ENCODE data around the gene BSPRY. TPM values are rescaled to one million over a fixed set of nuclear protein-coding genes. Genes with fewer than 3 reads are reported as not detected.
A peak's percentile ranks its signal among the peaks of the same experiment; 100 is the strongest.
"Not testable (repeated sequence)": the region's sequence is repeated elsewhere in the genome, so short reads cannot be mapped to it uniquely, and the experiment has no call there.

Gene BSPRY
- total RNA-seq, 1 donor from 2014 or later, result under 0.01 TPM

DNA sequence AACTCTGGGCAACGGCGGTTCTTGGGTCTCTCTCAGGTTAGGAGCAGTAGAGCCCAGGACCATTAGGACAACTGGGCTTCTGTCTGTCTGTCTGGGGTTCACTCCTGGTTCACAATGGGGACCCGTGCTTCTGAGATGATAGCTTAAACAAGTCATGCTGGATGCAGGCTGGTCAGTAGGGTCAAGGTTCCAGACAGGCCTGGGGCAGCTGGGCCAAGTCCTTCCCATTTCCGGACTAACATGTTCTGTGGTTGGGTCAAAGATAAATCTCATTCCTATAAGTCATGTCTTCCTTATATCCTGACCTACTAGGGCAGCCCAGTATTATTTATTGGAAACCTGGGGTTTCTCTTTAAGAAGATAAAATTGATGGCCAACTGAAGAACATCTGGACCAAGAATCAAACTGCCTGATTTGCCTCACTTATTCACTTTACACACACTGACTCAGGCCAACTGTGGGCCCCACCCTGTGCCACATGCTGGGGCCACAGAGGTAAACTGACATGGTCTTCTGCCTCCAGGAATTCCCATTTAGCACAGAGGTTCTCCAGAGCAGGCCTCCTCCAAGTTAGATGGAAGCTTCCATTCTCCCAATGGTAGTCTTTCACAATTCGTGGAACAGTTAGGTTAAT, 19.1 kb downstream of the BSPRY start:
- FAIRE-seq (no peak), DNase-seq (ENCODE audit: low spot score in 2 of 2) (no peak)

DNA sequence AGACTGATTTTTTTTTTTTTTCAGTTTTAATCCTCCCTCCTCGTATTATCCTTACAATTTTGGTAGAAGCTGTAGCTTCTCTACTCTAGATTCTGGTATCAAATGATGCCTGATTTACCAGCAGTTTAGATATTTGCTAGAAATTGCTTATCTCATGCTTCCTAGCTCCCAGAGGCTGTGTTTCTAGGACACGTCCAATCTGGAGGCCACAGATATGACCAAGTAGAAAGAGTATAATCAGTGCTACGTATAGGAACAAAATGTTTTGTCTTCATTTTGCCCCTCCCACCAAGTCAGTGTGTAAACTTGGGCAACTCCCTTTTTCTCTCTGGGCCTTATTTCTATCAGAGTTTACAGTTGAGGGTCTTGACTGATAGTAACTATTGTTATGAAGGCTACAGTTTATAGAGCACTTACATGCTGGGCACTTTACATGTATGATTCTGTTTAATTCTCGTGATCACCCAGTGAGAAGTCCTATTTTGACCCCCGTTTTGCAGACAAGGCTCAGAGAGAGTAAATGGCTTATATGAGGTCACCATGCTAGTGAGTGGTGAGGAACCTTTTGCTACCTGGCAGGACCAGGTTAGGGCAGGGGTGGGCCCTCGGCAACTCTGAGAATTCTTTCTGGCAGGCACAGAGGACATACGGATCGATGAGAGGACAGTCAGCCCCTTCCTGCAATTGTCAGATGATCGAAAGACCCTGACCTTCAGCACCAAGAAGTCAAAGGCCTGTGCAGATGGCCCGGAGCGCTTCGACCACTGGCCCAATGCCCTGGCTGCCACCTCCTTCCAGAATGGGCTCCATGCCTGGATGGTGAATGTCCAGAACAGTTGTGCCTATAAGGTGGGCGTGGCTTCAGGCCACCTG, 19.9 kb downstream of the BSPRY start:
- DNase-seq (ENCODE audit: low spot score in 2 of 2) (no peak), FAIRE-seq (no peak)

DNA sequence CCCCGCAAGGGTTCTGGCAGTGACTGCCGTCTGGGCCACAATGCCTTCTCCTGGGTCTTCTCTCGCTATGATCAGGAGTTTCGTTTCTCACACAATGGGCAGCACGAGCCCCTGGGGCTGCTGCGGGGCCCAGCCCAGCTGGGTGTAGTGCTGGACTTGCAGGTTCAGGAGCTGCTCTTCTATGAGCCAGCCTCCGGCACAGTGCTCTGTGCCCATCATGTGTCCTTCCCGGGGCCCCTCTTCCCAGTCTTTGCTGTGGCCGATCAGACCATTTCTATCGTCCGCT, 20.5 kb downstream of the BSPRY start:
- FAIRE-seq (no peak), DNase-seq (ENCODE audit: low spot score in 2 of 2) (no peak)

DNA sequence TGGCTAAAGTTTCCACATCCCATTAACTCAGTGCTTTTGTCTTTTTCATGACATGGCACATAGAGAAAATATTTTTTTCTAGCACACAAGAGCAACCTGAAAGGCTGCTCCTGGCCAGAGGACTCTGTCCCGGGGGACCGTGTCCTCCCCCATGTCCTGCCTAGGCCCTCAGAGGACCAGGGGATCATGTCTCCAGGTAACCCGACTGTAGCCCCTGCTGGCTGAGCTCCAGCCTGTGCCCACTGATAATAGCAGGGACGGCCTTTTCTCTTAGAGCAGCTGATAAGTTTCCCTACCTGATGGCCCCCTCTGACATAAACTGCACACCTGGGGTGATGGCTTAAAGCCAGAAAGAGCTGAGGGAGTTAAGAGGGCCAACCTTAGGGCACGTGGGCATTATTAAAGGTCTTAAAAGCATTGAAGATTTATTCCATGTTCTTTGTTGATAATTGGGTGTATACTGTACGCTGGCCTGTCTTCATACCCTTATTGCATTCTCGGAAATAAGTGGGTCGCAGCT, 21.5 kb downstream of the BSPRY start:
- no peak for DNase-seq (ENCODE audit: low spot score in 2 of 2)
- FAIRE-seq, result no peak

DNA sequence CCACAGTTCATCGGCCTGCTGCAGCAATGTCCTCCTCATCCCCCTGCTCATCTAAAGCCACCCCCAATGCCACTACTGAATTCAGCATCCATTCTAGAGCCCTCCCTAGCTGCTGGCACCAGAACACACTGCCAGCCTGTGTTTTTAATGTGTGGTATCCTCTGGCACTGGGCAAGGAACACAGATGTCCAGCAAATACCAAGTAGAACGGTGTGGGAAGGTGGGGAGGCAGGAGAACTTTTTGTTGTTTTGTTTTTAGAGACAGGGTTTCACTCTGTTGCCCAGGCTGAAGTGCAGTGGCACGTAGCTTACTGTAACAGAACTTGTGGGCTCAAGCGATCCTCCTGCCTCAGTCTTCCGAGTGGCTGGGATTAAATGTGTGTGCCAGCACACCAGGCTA, 22.7 kb downstream of the BSPRY start:
- DNase-seq (ENCODE audit: low spot score in 2 of 2), result no peak
- FAIRE-seq, result no peak

DNA sequence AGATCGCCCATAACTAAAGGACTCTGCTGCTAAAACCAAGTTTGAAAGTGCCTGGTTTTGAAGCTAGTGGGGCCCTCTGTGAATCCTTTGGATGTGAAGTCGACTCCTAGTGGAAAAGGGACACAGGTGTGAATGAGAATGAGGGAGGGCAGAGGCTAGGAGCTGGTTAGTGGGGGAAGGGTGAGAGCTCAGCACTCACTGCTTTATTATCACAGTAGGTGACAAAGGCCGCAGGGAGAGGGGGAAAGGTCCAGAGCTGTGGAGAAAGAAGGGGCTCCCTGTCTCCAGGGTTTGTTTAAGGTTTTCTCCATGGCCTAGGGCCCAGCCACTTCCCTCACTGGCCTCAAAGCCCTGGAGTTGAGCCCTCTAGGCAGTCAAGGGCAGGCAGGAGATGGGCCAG, 23.9 kb downstream of the BSPRY start:
- no peak for DNase-seq (ENCODE audit: low spot score in 2 of 2)
- FAIRE-seq, result no peak

DNA sequence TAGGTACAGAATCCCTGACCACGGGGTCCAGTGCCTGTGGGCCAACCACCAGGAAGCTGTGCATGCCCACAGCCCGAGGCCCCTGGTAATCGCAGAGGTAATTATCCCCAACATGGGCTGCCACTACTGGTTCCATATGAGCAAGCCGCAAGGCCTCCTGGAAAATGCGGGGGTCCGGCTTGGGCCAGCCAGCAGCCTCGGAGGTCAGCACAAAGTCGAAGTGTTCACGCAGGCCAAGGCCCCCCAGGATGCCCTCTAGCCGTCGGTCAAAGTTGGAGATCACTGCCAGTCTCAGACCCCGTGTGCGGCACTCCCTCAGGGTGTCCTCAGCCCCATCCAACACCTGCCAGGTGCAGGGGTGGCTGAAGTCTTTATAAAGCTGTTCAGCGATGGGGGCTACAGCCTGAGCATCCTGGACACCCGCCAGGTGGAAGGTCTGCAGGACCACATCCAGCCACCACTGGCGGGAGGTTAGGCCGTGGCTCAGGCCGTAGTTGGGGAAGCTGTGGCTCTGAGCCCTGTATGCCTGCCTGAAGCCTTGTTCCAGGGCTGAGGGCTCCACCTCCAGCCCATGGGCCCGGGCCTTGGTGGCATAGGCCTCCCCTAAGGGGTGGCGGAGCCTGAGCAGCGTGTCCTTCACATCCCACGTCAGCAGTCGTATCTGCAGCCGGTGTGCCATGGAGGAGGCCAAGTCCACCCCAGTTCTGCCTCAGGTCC, 24.5 kb downstream of the BSPRY start:
- DNase-seq (ENCODE audit: low spot score in 2 of 2) (no peak), FAIRE-seq (no peak)

DNA sequence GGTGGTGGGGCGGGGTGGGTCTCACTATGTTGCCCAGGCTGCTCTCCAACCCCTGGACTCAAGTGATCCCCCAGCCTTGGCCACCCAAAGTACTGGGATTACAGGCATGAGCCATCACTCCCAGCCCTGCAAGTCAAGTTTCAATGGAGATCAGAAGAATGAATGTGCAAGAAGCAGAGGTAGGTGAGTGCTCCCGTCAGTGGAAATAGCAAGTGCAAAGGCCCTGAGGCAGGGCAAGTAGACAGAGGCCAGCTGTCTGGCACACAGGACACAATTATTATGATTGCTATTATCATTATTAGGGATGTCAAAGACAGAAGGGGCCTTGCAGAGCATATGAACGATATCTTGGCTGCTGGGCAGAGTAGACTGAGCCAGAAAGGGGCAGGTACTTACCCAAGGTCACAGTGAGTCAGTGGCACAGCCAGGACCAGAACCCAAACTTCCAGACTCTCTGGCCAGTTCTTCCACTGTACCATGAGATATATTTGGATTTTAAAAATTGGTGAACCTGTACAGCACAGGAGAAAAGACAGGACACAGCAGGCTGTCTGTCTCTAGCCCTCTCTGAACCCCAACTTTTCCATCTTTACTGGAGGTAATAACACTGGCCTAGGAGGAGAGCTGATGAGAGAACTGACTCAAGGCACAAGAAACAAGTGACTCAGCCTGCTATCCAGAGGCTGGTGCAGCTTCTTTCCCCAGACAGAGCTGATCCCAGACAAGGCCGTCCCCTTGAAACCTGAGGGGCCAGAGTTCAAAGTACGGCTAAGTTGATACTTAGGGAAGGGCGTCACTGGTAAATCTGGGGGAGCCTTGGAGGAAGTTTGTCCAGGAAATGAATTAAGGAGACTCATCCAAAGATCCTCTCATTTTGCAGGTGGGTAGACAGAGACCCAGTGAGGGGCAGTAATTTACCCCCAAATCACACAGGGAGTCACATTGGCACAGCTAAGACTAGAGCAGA, 26.0 kb downstream of the BSPRY start:
- FAIRE-seq, result no peak
- no peak for DNase-seq (ENCODE audit: low spot score in 2 of 2)

DNA sequence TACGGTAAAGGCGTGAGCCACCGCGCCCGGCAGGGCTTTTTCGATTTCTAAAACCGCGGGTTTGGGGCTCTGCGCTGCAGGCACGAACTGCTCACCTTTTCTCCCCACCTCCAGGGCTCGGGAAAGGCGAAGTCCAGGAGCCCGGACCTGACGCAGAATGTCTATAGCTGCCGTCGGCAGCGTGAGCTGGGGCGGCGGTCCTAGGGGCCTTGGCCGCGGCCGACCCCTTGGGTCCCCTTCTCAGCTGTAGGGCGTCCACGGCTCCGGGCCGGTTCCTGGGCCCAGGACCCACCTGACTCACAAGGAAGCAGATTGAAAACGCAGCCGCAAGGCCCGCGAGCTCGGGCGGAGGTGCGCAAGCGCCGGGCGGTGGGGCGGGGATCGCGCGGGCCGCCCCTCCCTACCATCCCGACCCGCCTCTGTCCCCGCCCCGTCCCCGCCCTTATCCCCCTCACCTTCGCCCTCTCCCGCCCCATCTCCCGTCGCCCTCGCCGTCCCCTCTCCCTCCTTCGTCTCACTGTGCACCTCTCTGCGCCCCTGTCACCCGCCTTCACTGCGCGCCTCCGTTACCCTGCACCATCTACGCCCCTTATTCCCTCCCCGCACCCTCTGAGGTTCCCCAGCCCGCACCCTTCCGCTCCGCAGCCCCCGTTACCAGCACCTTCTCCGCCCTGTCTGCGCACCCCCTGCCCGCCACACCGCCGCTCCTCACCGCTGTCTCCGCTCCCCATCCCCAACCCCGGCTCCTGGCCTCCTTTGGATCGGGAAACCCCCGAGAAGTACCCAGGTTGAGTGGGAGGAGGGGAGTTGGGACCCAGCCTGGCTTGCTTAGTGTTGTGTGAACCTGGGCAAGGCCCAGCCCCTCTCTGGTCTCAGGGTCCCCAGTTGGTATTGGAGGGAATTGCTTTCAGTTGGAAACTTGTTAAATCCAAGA, 27.6 kb downstream of the BSPRY start, which contains the start of gene HDHD3:
Gene HDHD3 (minus strand): TSS at position 353 of the 934 bp plus-strand sequence. CDS start 2,632 bp downstream, outside the sequence.
- FAIRE-seq (no peak), DNase-seq (ENCODE audit: low spot score in 2 of 2) (peak; percentile 76 to 88)

DNA sequence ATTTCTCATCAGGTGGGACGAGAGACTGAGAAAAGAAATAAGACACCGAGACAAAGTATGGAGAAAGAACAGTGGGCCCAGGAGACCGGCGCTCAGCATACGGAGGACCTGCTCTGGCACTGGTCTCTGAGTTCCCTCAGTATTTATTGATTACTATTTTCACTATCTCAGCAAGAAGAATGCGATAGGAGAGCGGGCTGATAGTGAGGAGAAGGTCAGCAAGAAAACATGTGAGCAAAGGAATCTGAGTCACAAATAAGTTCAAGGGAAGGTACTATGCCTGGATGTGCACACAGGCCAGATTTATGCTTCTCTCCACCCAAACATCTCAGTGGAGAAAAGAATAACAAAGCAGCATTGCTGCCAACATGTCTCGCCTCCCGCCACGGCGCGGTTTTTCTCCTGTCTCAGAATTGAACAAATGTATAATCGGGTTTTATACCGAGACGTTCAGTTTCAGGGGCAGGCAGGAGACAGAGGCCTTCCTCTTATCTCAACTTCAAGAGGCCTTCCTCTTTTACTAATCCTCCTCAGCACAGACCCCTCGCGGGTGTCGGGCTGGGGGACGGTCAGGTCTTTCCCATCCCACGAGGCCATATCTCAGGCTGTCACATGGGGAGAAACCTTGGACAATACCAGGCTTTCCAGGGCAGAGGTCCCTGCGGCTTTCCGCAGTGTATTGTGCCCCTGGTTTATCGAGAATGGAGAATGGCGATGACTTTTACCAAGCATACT, 29.9 kb downstream of the BSPRY start:
- FAIRE-seq; DNase-seq (ENCODE audit: low spot score in 2 of 2): not testable (repeated sequence)

DNA sequence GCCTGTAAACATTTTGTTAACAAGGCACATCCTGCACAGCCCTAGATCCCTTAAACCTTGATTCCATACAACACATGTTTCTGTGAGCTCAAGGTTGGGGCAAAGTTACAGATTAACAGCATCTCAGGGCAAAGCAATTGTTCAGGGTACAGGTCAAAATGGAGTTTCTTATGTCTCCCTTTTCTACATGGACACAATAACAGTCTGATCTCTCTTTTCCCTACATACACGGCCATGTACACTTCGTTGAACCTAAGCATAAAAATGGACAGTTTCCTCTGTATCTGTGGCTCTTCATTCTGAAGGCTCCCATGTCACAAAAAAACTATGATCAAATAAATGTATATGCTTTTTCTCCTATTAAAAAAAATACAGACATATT, 30.5 kb downstream of the BSPRY start:
- not testable (repeated sequence) for DNase-seq (ENCODE audit: low spot score in 2 of 2); FAIRE-seq

DNA sequence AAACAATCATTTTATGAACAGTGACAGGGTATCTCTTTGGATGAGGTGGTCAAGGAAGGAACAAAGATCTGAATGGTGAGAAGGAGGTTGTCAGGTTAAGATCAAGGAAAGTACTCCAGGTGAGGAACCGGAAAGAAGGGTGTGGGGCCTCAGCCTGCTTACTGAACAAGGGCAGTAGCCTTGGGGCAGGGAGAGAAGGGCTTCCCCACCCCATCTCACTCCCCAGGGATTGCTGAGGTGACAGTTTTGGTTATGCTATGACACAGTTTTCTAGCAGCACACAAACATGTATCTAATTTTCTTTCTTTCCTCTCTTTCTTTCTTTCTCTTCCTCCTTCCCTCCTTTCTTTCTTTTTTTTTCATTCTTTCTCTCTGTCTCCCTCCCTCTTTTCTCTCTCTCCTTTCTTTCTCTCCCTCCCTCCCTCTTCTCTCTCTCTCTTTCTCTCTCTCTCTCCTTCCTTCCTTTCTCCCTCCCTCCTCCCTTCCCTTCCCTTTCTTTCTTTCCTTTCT, 31.6 kb downstream of the BSPRY start:
- no peak for FAIRE-seq
- DNase-seq (ENCODE audit: low spot score in 2 of 2), result no peak

DNA sequence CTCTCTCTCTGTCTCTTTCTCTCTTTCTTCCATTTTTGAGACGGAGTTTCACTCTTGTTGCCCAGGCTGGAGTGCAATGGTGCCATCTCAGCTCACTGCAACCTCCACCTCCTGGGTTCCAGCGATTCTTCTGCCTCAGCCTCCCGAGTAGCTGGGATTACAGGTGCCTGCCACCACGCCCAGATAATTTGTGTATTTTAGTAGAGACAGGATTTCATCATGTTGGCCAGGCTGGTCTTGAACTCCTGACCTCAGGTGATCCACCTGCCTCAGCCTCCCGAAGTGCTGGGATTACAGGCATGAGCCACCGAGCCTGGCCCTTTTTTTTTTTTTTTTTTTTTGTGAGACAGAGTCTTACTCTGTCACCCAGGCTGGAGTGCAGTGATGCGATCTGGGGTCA, 32.1 kb downstream of the BSPRY start:
- not testable (repeated sequence) for FAIRE-seq; DNase-seq (ENCODE audit: low spot score in 2 of 2)

DNA sequence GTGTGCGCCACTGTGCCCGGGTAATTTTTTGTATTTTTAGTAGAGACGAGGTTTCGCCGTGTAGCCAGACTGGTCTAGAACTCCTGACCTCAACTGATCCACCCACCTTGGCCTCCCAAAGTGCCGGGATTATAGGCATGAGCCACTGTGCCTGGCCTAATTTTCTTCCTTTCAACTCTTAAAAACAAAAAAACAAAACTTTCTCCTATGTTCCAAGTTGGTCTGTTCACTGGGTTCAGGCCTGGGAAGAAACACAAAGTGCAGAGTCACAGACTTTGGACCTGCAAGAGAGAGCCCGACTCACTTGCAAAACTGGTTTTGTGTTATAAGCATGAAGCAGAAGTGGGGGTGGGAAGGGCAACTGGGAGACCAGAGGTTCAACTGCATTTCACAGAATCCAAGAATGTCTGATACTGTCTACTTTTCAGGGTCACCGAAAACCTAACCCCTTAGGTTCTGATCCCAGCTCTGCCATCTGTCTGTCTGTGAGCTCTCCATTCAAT, 32.6 kb downstream of the BSPRY start:
- no peak for FAIRE-seq
- no peak for DNase-seq (ENCODE audit: low spot score in 2 of 2)

DNA sequence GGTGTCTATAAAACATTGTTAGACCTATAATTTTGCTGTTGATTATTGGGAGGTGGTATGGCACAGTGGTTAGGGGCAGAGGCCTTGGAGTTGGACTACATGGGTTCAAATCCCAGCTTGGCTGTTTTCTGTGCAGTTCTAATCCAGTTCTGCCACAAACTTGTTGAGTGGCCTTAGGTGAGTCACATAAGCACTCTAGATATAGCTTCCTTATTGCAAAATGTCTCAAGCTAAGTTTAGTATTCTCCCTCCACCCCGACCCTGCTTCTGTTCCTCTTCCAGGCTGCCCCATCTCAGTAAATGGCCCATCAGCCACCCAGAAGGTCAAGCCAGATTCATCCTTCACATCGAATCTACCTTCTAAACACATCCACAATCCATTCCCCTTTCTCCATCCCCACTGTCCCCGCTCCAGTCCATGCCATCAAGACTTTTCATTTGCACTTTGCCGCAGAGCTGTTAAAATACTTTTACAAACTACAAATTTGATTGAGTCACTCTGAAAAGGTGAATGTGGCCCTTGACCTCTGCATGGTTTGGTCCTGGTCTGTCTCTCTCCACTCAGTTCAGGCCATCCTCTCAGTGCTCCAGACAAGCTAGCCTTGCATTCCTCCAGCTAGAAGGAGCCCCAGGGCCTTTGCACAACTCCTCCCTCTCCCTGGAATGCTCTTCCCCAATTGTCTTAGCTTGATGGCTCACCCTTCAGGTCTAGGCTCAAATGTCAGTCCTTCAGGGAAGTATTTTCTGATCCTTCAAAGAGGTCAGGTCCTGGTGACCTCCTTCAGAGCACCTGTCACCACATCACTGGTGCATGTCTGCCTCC, 37.4 kb downstream of the BSPRY start:
- no peak for DNase-seq (ENCODE audit: low spot score in 2 of 2)
- FAIRE-seq, result no peak

DNA sequence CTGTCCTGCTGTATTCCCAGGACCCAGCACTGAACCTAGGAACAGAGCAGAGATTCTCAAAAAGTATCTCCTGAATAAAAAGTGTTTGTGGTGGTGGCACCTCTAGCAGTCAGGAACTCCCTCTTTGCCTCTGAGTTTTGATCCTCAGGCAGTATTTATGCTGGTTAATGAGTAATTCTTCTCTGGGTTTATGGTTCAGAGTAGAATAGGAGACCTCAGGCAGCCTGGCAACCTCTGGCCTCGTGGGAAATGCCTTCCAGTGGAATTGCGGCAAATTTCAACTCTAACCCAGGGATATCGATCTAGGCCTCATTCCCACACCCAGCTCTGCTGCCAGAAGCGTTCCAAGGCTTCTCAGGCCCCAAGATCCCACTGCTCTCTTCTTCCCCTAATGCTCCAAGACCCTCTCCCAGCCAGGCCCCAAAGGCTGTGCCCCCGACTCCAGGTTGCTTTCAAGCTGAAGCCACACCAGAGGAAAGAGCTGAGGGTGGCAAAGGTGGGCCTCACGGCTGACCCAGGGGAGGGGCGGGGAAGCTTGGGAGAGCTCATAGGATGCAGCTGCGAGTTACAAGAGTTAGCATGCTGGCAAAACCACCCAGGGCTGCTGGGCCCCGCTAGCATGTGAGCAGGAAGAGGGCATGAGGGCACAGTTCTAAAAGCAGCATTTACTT, 38.4 kb downstream of the BSPRY start:
- FAIRE-seq (no peak), DNase-seq (ENCODE audit: low spot score in 2 of 2) (no peak)

Data from frontal cortex (tissue), 4 donors.